IMR-90 (cell line): ENCODE data around the gene PTPN3. TPM values are rescaled to one million over a fixed set of nuclear protein-coding genes. Genes with fewer than 3 reads are reported as not detected.

Experiments
- ATAC-seq: fragments of 200-7000 bp; cut with Tn5 transposase; 2 replicates; pipeline ENCODE4 v1.9.1; 2020; ENCODE audit warnings: low read depth, mild to moderate bottlenecking, moderate library complexity
- BruUV-seq: library from RNA; stranded (reverse); fragments of 400-500 nt; replicated peaks from 2 replicates; lab custom pipeline; 2021; lab: Mats Ljungman, UMichigan
- CTCF ChIA-PET: fragments of 300-600 bp; formaldehyde crosslinking; extraction: SDS; loops from one replicate; lab custom pipeline; 2021; ENCODE audit warnings: antibody characterized with exemption; lab: Yijun Ruan, JAX
- POLR2A ChIA-PET: fragments of 300-600 bp; sonication (Branson Sonifier 250); formaldehyde crosslinking; loops from one replicate; lab custom pipeline; 2022; ENCODE audit warnings: antibody characterized with exemption; ENCODE audit not compliant: unreplicated experiment; lab: Charles Lee
- DNase-seq: peaks from one replicate; pipeline ENCODE4 v3.0.0; 2013
- H2AFZ ChIP-seq: replicated peaks from 2 replicates; pipeline ENCODE3; 2013; ENCODE audit warnings: low read length, mild to moderate bottlenecking; ENCODE audit not compliant: poor library complexity
- H2AK5ac ChIP-seq: 2 replicates; pipeline ENCODE4 v1.6.1; 2013; ENCODE audit warnings: low read depth, low read length, inconsistent platforms
- H2AK9ac ChIP-seq: replicated peaks from 2 replicates; pipeline ENCODE3; 2013; ENCODE audit warnings: mild to moderate bottlenecking, low read depth, low read length, moderate library complexity; ENCODE audit not compliant: poor library complexity
- H2BK120ac ChIP-seq: 2 replicates; pipeline ENCODE4 v1.6.1; 2013; ENCODE audit warnings: low read depth, low read length, inconsistent platforms
- H2BK15ac ChIP-seq: 3 replicates; pipeline ENCODE4 v1.6.1; 2013; ENCODE audit warnings: low read depth, low read length, inconsistent platforms
- H2BK20ac ChIP-seq: 2 replicates; pipeline ENCODE4 v1.6.1; 2013; ENCODE audit warnings: low read depth, mild to moderate bottlenecking, inconsistent platforms, low read length, moderate library complexity
- H2BK5ac ChIP-seq: 2 replicates; pipeline ENCODE4 v1.6.1; 2013; ENCODE audit warnings: mild to moderate bottlenecking, low read depth, low read length, inconsistent platforms; ENCODE audit not compliant: poor library complexity, severe bottlenecking
- H3K14ac ChIP-seq: replicated peaks from 2 replicates; pipeline ENCODE4 v1.6.1; 2013; ENCODE audit warnings: low read depth, low read length, inconsistent platforms
- H3K18ac ChIP-seq: 2 replicates; pipeline ENCODE4 v1.6.1; 2013; ENCODE audit warnings: low read depth, low read length, control low read depth
- H3K23ac ChIP-seq: 2 replicates; pipeline ENCODE4 v1.6.1; 2013; ENCODE audit warnings: low read depth, low read length, inconsistent platforms
- H3K27ac ChIP-seq: 2 replicates; pipeline ENCODE4 v1.5.1; 2013; ENCODE audit warnings: mild to moderate bottlenecking, control low read depth, low read length; ENCODE audit not compliant: insufficient read depth
- H3K27me3 ChIP-seq: 2 replicates; pipeline ENCODE4 v1.6.1; 2013; ENCODE audit warnings: low read length; ENCODE audit not compliant: control insufficient read depth, insufficient read depth
- H3K36me3 ChIP-seq: 2 replicates; pipeline ENCODE4 v1.6.1; 2013; ENCODE audit warnings: low read length, mixed read lengths; ENCODE audit not compliant: control insufficient read depth, insufficient read depth
- H3K4ac ChIP-seq: 2 replicates; pipeline ENCODE4 v1.6.1; 2013; ENCODE audit warnings: low read depth, low read length, inconsistent platforms
- H3K4me1 ChIP-seq: 2 replicates; pipeline ENCODE4 v1.6.1; 2013; ENCODE audit warnings: low read length, mixed read lengths; ENCODE audit not compliant: control insufficient read depth, insufficient read depth
- H3K4me2 ChIP-seq: 2 replicates; pipeline ENCODE4 v1.6.1; 2013; ENCODE audit warnings: low read depth, mild to moderate bottlenecking, control low read depth, low read length, moderate library complexity
- H3K4me3 ChIP-seq: 2 replicates; pipeline ENCODE4 v1.5.1; 2013; ENCODE audit warnings: low read depth, mild to moderate bottlenecking, control low read depth, low read length, moderate library complexity; ENCODE audit not compliant: insufficient read depth
- H3K56ac ChIP-seq: 2 replicates; pipeline ENCODE4 v1.6.1; 2013; ENCODE audit warnings: low read length, inconsistent platforms; ENCODE audit not compliant: insufficient read depth; ENCODE audit errors: extremely low read depth
- H3K79me1 ChIP-seq, 2 experiments: 2 replicates each; pipeline ENCODE4 v1.6.1; 2013; ENCODE audit warnings: low read length in 2 of 2, inconsistent platforms in 1 of 2, low read depth in 1 of 2
- H3K9ac ChIP-seq: 2 replicates; pipeline ENCODE4 v1.6.1; 2013; ENCODE audit warnings: low read depth, low read length, control low read depth
- H3K9me1 ChIP-seq: 2 replicates; pipeline ENCODE4 v1.6.1; 2013; ENCODE audit warnings: low read length, inconsistent platforms; ENCODE audit not compliant: insufficient read depth
- H3K9me3 ChIP-seq: 2 replicates; pipeline ENCODE4 v1.6.1; 2013; ENCODE audit warnings: low read length; ENCODE audit not compliant: control insufficient read depth, insufficient read depth
- H4K20me1 ChIP-seq: 2 replicates; pipeline ENCODE4 v1.6.1; 2013; ENCODE audit warnings: low read length, inconsistent platforms; ENCODE audit not compliant: insufficient read depth
- H4K5ac ChIP-seq: 2 replicates; pipeline ENCODE4 v1.6.1; 2013; ENCODE audit warnings: mild to moderate bottlenecking, low read depth, low read length, control low read depth
- H4K8ac ChIP-seq, 2 experiments: 2 replicates each; pipeline ENCODE4 v1.6.1; 2013; ENCODE audit warnings: low read depth in 2 of 2, low read length in 2 of 2, control low read depth in 1 of 2, inconsistent platforms in 1 of 2
- H4K91ac ChIP-seq: 2 replicates; pipeline ENCODE4 v1.6.1; 2013; ENCODE audit warnings: low read depth, low read length, inconsistent platforms; ENCODE audit not compliant: insufficient read depth
- CEBPB ChIP-seq: IDR thresholded peaks from 2 replicates; pipeline ENCODE4 v1.6.1; 2012; ENCODE audit warnings: low read depth, low read length, improper control_type of control experiment
- MAZ ChIP-seq: IDR thresholded peaks from 2 replicates; pipeline ENCODE4 v1.6.1; 2012; ENCODE audit warnings: low read depth, mild to moderate bottlenecking, low read length, improper control_type of control experiment, moderate library complexity, borderline replicate concordance
- SMC3 ChIP-seq: fragments of 150-350 bp; IDR thresholded peaks from 2 replicates; pipeline ENCODE4 v1.6.1; 2016; ENCODE audit warnings: low read depth, mild to moderate bottlenecking, antibody characterized with exemption, low read length, moderate library complexity
- WGBS, 2 experiments: methylation state at CpG; one replicate each; pipeline versions ENCODE4 v1.1.5 to v1.1.7; 2013; ENCODE audit warnings: missing lambda C conversion rate in 2 of 2; ENCODE audit not compliant: insufficient read length in 1 of 2; ENCODE audit errors: extremely low coverage in 2 of 2; 5-methylcytosine and 5-hydroxymethylcytosine counted together
- dilution Hi-C: fragments of 300-500 bp; cut with HindIII; formaldehyde crosslinking; loops from one replicate; pipeline ENCODE4 v1.14.3; 2018; ENCODE audit warnings: low sequenced_read_pairs; ENCODE audit not compliant: unreplicated experiment
- in situ Hi-C: fragments of 300-500 bp; cut with MboI; formaldehyde crosslinking; loops from 3 replicates; pipeline ENCODE4 v1.14.3; 2019; ENCODE audit warnings: low sequenced_read_pairs, inconsistent platforms, mixed read lengths
- intact Hi-C: fragments of 100-400 bp; cut with micrococcal nuclease; formaldehyde crosslinking; loops from 2 replicates; pipeline ENCODE4 v1.10.0; 2022
- polyA plus RNA-seq, 3 experiments: library from polyadenylated mRNA; depleted of rRNA; stranded (reverse); fragments of >200 nt; gene quantifications; 2 replicates each; pipeline ENCODE4 v1.2.3, GENCODE V29; 2012; ENCODE audit warnings: low replicate concordance in 1 of 3
- total RNA-seq: library from RNA; depleted of rRNA; stranded (reverse); fragments of >200 nt; gene quantifications from 2 replicates; pipeline ENCODE4 v1.2.3, GENCODE V29; 2012

Gene PTPN3
- total and polyA plus RNA-seq, 2 of the 4 experiments (the other 2 are of a cell fraction) = 0.72 to 0.89 TPM

- in situ Hi-C loops = no loop called here
These were observed 155.2 kb downstream of the PTPN3 start for GRCh38 chr9:109342878-109343277.

More at GRCh38 chr9:109342878-109343277, 155.2 kb downstream of the PTPN3 start:
- no peak overlapping the region for H4K8ac ChIP-seq
- no peak overlapping the region for H2AFZ ChIP-seq
- POLR2A ChIA-PET = no interaction called here
- no TSS peak for BruUV-seq
- H2BK15ac ChIP-seq = no peak overlapping the region
- H3K9me1 ChIP-seq = no peaks in the 10 kb centered on the region
- no peaks in the 10 kb centered on the region for H3K9me3 ChIP-seq
- H3K9ac ChIP-seq = no peak overlapping the region
- H3K14ac ChIP-seq = no peak overlapping the region
- dilution Hi-C loops (no loop called here), intact Hi-C loops (no loop called here)
- no peak overlapping the region for H3K23ac ChIP-seq
- peak overlapping the region; percentile 61 for H2AK9ac ChIP-seq
- DNase-seq = no peak
- peaks cover 26% of the 10 kb centered on the region for H3K27me3 ChIP-seq
- no peak overlapping the region for H3K18ac ChIP-seq
- no peak overlapping the region for H2BK20ac ChIP-seq
- ATAC-seq = no peak
- H3K79me1 ChIP-seq = no peaks in the 10 kb centered on the region
- no peaks in the 10 kb centered on the region for H3K36me3 ChIP-seq
- H3K4me3 ChIP-seq = no peak overlapping the region
- TF ChIP-seq SMC3 = no peak
- no peak for TF ChIP-seq MAZ
- TF ChIP-seq CEBPB = no peak
- CTCF ChIA-PET = interaction anchor here (0.6 kb wide), 1 partner anchor 200 kb away, joined by 5 read pairs; no protein-coding TSS in a partner anchor
- H3K4me1 ChIP-seq = no peaks in the 10 kb centered on the region
- H3K56ac ChIP-seq = no peak overlapping the region
- H3K27ac ChIP-seq = no peak overlapping the region
- no peak overlapping the region for H2BK120ac ChIP-seq
- no peak overlapping the region for H4K5ac ChIP-seq
- no peak overlapping the region for H2BK5ac ChIP-seq
- H2AK5ac ChIP-seq = no peak overlapping the region
- no peaks in the 10 kb centered on the region for H4K20me1 ChIP-seq
- 77% methylated on average over 4 of the region's 4 CpGs; no CpG with 5 or more reads in 1 of the 2 experiments for WGBS, 2 experiments
- H3K4me2 ChIP-seq = no peak overlapping the region
- H3K4ac ChIP-seq = no peak overlapping the region
- H4K91ac ChIP-seq = no peak overlapping the region
